NT2/D1 (cell line): ENCODE results near the gene OLFML2A.
"Not testable (repeated sequence)": the region's sequence is repeated elsewhere in the genome, so short reads cannot be mapped to it uniquely, and the experiment has no call there.

Experiments used
- DNase-seq: peaks from one replicate; pipeline ENCODE4 v3.0.0-alpha.2; 2011; ENCODE audit warnings: low read depth, low spot score
- H3K27me3 ChIP-seq: 2 replicates; pipeline ENCODE4 v1.6.0; 2011; ENCODE audit warnings: mild to moderate bottlenecking; ENCODE audit not compliant: insufficient read length, insufficient read depth
- H3K36me3 ChIP-seq: 2 replicates; pipeline ENCODE4 v1.6.1; 2011; ENCODE audit warnings: mild to moderate bottlenecking, low read length, mixed read lengths; ENCODE audit not compliant: insufficient read depth, insufficient read length
- H3K4me1 ChIP-seq: 2 replicates; pipeline ENCODE4 v1.5.1; 2011; ENCODE audit not compliant: insufficient read depth, insufficient read length
- H3K4me3 ChIP-seq: 2 replicates; pipeline ENCODE4 v1.5.1; 2011; ENCODE audit warnings: low read depth; ENCODE audit not compliant: insufficient read length
- H3K9ac ChIP-seq: 2 replicates; pipeline ENCODE4 v1.6.0; 2011; ENCODE audit warnings: low read depth; ENCODE audit not compliant: insufficient read length
- H3K9me3 ChIP-seq: 2 replicates; pipeline ENCODE4 v1.5.1; 2011; ENCODE audit warnings: mild to moderate bottlenecking, low read length; ENCODE audit not compliant: insufficient read depth
- SUZ12 ChIP-seq: IDR thresholded peaks from 2 replicates; pipeline ENCODE4 v1.6.1; 2011; ENCODE audit not compliant: insufficient read length, insufficient read depth; ENCODE audit errors: extremely low read depth
- YY1 ChIP-seq: IDR thresholded peaks from 2 replicates; pipeline ENCODE4 v1.6.1; 2011; ENCODE audit not compliant: insufficient read length, insufficient read depth
- ZNF274 ChIP-seq: IDR thresholded peaks from 2 replicates; pipeline ENCODE4 v1.6.1; 2011; ENCODE audit warnings: mild to moderate bottlenecking, low read depth, low read length

OLFML2A gene

DNA sequence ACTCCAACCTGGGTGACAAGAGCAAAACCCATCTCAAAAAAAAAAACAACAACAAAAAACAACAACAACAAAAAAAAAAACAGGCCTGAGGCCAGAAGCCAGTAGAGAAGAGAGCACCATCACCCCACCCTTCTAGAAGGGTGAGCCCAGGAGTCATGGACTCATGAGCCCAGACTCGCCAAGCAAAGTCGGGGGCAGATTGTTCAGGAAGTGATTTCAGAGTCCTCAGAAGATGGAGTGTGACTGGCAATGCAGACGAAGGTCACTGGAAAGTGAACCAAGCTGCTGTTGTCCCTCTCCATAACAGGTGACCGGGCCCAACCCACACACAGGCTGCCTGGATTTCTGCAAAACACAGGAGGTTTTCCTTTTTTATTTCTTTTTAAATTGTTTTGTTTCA lies 67.4 kb downstream of the OLFML2A start:
- no peak for DNase-seq

GRCh38 chr9:124846467-124846866 lies 69.5 kb downstream of the OLFML2A start:
- not testable (repeated sequence) for H3K9me3 ChIP-seq, H3K4me3 ChIP-seq, H3K27me3 ChIP-seq, DNase-seq, H3K36me3 ChIP-seq, H3K4me1 ChIP-seq, H3K9ac ChIP-seq

More for the DNA sequence above, 67.4 kb downstream of the OLFML2A start:
- Histone ChIP-seq H3K36me3 (no peaks in the 10 kb centered on the region), H3K4me3 (no peak overlapping the region), H3K27me3 (no peaks in the 10 kb centered on the region), H3K9me3 (no peaks in the 10 kb centered on the region), H3K9ac (no peak overlapping the region), H3K4me1 (peaks cover 8% of the 10 kb centered on the region)
- TF ChIP-seq ZNF274 = no peak
- TF ChIP-seq SUZ12 = no peak
- TF ChIP-seq YY1 = no peak

DNA sequence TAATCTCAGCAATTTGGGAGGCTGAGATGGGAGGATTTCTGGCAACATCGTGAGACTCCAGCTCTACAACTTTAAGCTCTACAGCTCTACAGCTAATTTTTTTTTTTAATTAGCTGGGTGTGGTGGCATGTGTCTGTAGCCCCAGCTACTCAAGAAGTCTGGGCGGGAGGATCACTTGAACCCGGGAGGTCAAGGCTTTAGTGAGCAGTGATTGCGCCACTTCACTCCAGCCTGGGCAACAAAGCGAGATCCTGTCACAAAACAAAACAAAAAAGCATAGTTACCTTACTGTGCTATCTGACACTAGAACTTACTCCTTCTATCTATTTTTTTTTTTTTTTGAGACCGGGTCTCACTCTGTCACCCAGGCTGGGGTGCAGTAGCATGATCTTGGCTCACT lies 70.0 kb downstream of the OLFML2A start:
- no peaks in the 10 kb centered on the region for H3K27me3 ChIP-seq
- peaks cover 6% of the 10 kb centered on the region for H3K4me1 ChIP-seq
- no peak for DNase-seq
- no peak overlapping the region for H3K9ac ChIP-seq
- no peaks in the 10 kb centered on the region for H3K9me3 ChIP-seq
- TF ChIP-seq ZNF274 (no peak), SUZ12 (no peak), YY1 (no peak)
- no peak overlapping the region for H3K4me3 ChIP-seq
- H3K36me3 ChIP-seq = no peaks in the 10 kb centered on the region

- H3K9ac ChIP-seq = no peak overlapping the region
- no peak overlapping the region for H3K4me3 ChIP-seq
- H3K4me1 ChIP-seq = peaks cover 11% of the 10 kb centered on the region
- no peaks in the 10 kb centered on the region for H3K36me3 ChIP-seq
- H3K27me3 ChIP-seq = no peaks in the 10 kb centered on the region
- DNase-seq = no peak
- TF ChIP-seq SUZ12 (no peak), ZNF274 (no peak), YY1 (no peak)
- no peaks in the 10 kb centered on the region for H3K9me3 ChIP-seq
Observed at GRCh38 chr9:124849801-124850200, 72.9 kb downstream of the OLFML2A start.

DNA sequence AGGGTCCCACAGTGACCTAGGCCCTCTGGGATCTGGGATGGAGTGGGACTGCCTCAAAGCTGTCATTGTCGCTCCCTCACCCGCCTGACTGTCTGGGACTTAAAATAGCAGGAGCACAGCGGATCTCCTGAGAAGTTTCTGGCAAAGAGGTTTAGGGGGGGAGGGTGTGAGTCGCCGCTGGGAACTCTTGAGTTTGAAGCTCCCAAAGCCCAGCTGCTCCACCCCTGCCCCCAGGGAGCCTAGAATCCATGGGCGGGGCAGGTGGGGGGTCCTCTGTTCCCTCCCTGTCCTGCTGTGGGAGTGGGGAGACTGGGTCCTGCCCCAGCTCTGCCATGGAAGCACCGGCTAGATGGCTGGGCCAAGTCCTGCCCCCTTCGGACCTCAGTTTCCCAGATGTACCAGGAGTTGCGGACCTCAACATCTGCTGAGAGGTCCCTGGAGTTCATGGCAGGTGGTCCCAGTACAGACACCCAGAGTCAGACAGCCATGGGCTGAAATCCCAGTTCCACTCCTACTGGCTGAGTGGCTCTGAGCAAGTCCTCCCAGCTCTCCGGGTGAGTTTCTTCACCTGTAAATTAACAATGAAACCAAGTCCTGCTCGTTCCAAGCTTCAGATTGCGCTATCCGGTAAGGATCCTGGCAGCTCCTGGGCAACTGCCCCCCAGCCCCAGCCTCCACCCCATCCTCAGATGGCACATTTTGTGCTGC lies 75.3 kb downstream of the OLFML2A start:
- TF ChIP-seq YY1 (no peak), SUZ12 (no peak), ZNF274 (no peak)
- H3K36me3 ChIP-seq = peaks cover 20% of the 10 kb centered on the region
- H3K9ac ChIP-seq = peak overlapping the region; percentile 77
- H3K4me3 ChIP-seq = peak overlapping the region; percentile 40
- H3K9me3 ChIP-seq = no peaks in the 10 kb centered on the region
- H3K4me1 ChIP-seq = peaks cover 22% of the 10 kb centered on the region
- DNase-seq = no peak
- no peaks in the 10 kb centered on the region for H3K27me3 ChIP-seq

DNA sequence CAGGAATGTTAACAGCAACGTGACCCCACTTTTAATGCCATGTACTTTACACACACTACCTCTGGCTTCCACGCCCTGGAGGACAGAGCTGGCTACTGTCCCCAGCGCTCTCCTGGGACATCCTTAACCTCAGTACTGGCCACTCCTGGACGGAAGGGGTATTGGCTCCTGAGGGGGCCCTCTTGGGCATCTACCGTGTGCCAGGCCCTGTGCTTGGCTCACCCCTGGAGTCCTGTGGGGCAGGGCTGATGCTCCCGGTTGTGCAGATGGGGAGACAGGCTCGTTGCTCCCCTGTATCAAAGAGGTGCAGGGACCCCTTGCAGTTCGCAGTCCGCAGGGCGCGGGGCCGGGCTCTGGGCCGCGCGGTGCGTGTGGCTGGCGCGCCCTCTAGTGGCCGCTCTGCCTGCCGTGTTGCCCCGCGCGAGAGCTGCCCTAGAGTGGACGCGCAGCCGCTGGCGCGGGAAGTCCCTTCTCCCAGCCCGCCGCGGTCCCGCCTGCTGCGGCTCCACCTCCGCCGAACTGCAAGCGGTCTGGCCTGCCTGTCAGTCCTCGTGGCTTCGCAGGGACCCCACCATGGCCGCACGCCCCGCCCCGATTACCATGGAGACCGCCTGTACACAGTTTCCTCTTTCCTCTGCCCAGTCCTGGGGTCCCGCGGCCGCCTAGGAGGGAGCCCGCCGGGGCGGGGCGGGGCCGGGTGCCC lies 76.0 kb downstream of the OLFML2A start, which contains the start of gene WDR38:
TSS of gene WDR38 (plus strand) at position 632 of the 703 bp plus-strand sequence. CDS start 72 bp downstream, outside the sequence.
- TF ChIP-seq SUZ12 (no peak), YY1 (no peak), ZNF274 (no peak)
- H3K9ac ChIP-seq = peak within 1 kb of the TSS; percentile 77
- DNase-seq = no peak
- no peaks in the 10 kb centered on the region for H3K27me3 ChIP-seq
- no peaks in the 10 kb centered on the region for H3K9me3 ChIP-seq
- peak within 1 kb of the TSS; percentile 40 for H3K4me3 ChIP-seq
- peaks cover 27% of the 10 kb centered on the region for H3K36me3 ChIP-seq
- peaks cover 24% of the 10 kb centered on the region for H3K4me1 ChIP-seq

DNA sequence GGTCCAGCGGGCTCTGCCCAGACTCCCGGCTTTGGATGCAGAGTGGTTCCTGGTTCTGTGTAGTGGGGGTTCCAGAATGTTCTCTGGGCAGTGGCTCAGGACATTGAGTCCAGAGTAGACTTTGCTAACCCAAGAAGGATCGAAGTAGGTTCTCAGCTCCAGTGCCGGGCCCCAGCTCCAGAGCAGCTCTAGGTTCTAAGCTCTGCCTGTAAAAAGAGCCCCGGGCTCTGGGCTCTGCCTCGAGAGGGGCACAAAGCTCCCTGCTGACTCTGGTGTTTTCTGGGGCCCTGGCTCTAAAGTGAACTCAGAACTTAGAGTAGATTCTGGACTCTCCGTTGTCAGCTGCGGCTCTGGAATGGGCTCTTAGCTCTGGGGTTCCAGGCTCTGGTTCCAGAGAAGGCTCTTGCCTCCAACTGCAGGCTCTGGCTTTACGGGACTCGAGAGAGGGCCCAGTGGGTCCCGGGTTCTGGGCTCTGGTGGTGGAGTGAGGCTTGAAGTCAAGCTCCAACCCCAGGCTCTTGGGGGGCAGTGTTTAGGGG lies 76.7 kb downstream of the OLFML2A start:
- Histone ChIP-seq H3K27me3 (no peaks in the 10 kb centered on the region), H3K9ac (peak overlapping the region; percentile 38), H3K9me3 (no peaks in the 10 kb centered on the region), H3K36me3 (peaks cover 34% of the 10 kb centered on the region), H3K4me1 (peaks cover 28% of the 10 kb centered on the region), H3K4me3 (peak overlapping the region; percentile 40)
- no peak for TF ChIP-seq SUZ12
- no peak for TF ChIP-seq YY1
- TF ChIP-seq ZNF274 = no peak
- DNase-seq = no peak
